B cell (primary cell): ENCODE results near the gene FIGNL2. TPM values are rescaled to one million over a fixed set of nuclear protein-coding genes. Genes with fewer than 3 reads are reported as not detected.

Experiments used
- ATAC-seq: fragments of 200-7000 bp; cut with Tn5 transposase; one replicate; pipeline ENCODE4 v1.10.0; 2021; ENCODE audit warnings: low read depth, mild to moderate bottlenecking, moderate number of reproducible peaks, moderate library complexity
- CTCF ChIA-PET: fragments of 350-600 bp; sonication (Branson Sonifier 250); formaldehyde crosslinking; loops from one replicate; lab custom pipeline; 2021; ENCODE audit warnings: antibody characterized with exemption, inconsistent platforms; lab: Charles Lee
- POLR2A ChIA-PET: fragments of 350-600 bp; sonication (Branson Sonifier 250); formaldehyde crosslinking; loops from one replicate; lab custom pipeline; 2021; ENCODE audit warnings: antibody characterized with exemption; lab: Charles Lee
- DNase-seq: peaks from one replicate; pipeline ENCODE4 v3.0.0; 2013
- H2AFZ ChIP-seq: 2 replicates; pipeline ENCODE4 v1.6.1; 2012; ENCODE audit warnings: mild to moderate bottlenecking, low read depth, low read length; ENCODE audit not compliant: insufficient read depth, poor library complexity, severe bottlenecking
- H3K27ac ChIP-seq, 2 donors: 1 replicate in 1 of 2; 2 replicates in 1 of 2; pipeline ENCODE4 v1.5.1; 2012 to 2013; ENCODE audit warnings: low read length in 2 of 2, mild to moderate bottlenecking in 2 of 2, moderate library complexity in 1 of 2
- H3K27me3 ChIP-seq, 4 experiments: fragments of 200-600 bp in 1 of 4; sonication (generic) in 1 of 4; replicated peaks in 1 of 4; 1 replicate in 2 of 4; 2 replicates in 2 of 4; pipeline versions ENCODE4 v1.6.1 to v1.7.0; 2013 to 2016; ENCODE audit warnings: low read length in 3 of 4, mild to moderate bottlenecking in 2 of 4, mixed read lengths in 1 of 4, moderate library complexity in 1 of 4; ENCODE audit not compliant: insufficient read depth in 4 of 4, control insufficient read depth in 3 of 4; ENCODE audit errors: control extremely low read depth in 1 of 4
- H3K36me3 ChIP-seq, 2 experiments: replicated peaks in 1 of 2; 1 replicate in 1 of 2; 2 replicates in 1 of 2; pipeline versions ENCODE4 v1.6.1 to v1.7.1; 2013; ENCODE audit warnings: low read length in 1 of 2; ENCODE audit not compliant: insufficient read depth in 2 of 2, control insufficient read depth in 1 of 2; ENCODE audit errors: control extremely low read depth in 1 of 2, extremely low read depth in 1 of 2
- H3K4me1 ChIP-seq, 2 donors: fragments of 200-600 bp in 1 of 2; sonication (generic) in 1 of 2; 1 replicate in 1 of 2; 2 replicates in 1 of 2; pipeline versions ENCODE4 v1.5.1 to v1.6.1; 2013 to 2017; ENCODE audit warnings: low read length in 2 of 2; ENCODE audit not compliant: control insufficient read depth in 2 of 2, insufficient read depth in 2 of 2
- H3K4me2 ChIP-seq: replicated peaks from 2 replicates; pipeline ENCODE3; 2012; ENCODE audit warnings: mild to moderate bottlenecking, low read depth, low read length; ENCODE audit not compliant: poor library complexity, severe bottlenecking
- H3K4me3 ChIP-seq, 5 experiments: fragments of 200-600 bp in 1 of 5; sonication (generic) in 1 of 5; 1 replicate in 3 of 5; 2 replicates in 2 of 5; pipeline versions ENCODE4 v1.5.1 to v1.7.0; 2011 to 2016; ENCODE audit warnings: low read length in 4 of 5, mild to moderate bottlenecking in 4 of 5, low read depth in 2 of 5, control low read depth in 1 of 5, moderate library complexity in 1 of 5; ENCODE audit not compliant: insufficient read depth in 1 of 5; ENCODE audit errors: control extremely low read depth in 1 of 5, extremely low read depth in 1 of 5
- H3K79me2 ChIP-seq: fragments of 200-600 bp; sonication (generic); one replicate; pipeline ENCODE4 v1.6.0; 2016; ENCODE audit warnings: low read length; ENCODE audit not compliant: control insufficient read depth, insufficient read depth
- H3K9ac ChIP-seq: fragments of 200-600 bp; sonication (generic); 2 replicates; pipeline ENCODE4 v1.6.1; 2017; ENCODE audit warnings: mild to moderate bottlenecking, low read length, moderate library complexity
- H3K9me3 ChIP-seq, 3 donors: one replicate each; pipeline versions ENCODE4 v1.6.1 to v1.7.1; 2013; ENCODE audit warnings: low read length in 2 of 3; ENCODE audit not compliant: control insufficient read depth in 2 of 3, insufficient read depth in 1 of 3; ENCODE audit errors: control extremely low read depth in 1 of 3
- H4K20me1 ChIP-seq: 2 replicates; pipeline ENCODE4 v1.6.0; 2012; ENCODE audit warnings: mild to moderate bottlenecking, low read length; ENCODE audit not compliant: insufficient read depth, control insufficient read depth, poor library complexity, severe bottlenecking
- H3K27ac Mint-ChIP-seq: one replicate; pipeline ENCODE4 v1.8.0; 2021; ENCODE audit warnings: mixed read lengths
- H3K27me3 Mint-ChIP-seq: one replicate; pipeline ENCODE4 v1.8.0; 2021; ENCODE audit warnings: mixed read lengths
- H3K4me1 Mint-ChIP-seq: one replicate; pipeline ENCODE4 v1.8.0; 2021; ENCODE audit warnings: mixed read lengths
- H3K4me3 Mint-ChIP-seq: one replicate; pipeline ENCODE4 v1.8.0; 2021; ENCODE audit warnings: mixed read lengths
- H3K9me3 Mint-ChIP-seq: one replicate; pipeline ENCODE4 v1.8.0; 2022; ENCODE audit warnings: mixed read lengths; ENCODE audit not compliant: insufficient read depth
- CTCF ChIP-seq: fragments of 200-600 bp; IDR thresholded peaks from one replicate; pipeline ENCODE4 v1.8.0; 2022; ENCODE audit warnings: antibody characterized with exemption, mild to moderate bottlenecking
- EZH2 ChIP-seq: IDR thresholded peaks from 2 replicates; pipeline ENCODE4 v1.6.1; 2012; ENCODE audit warnings: borderline replicate concordance, low read depth, mild to moderate bottlenecking, moderate library complexity, low read length; ENCODE audit not compliant: insufficient read depth, poor library complexity, severe bottlenecking
- WGBS: methylation state at CpG from one replicate; pipeline ENCODE4 v1.1.5; 2013; ENCODE audit warnings: missing lambda C conversion rate; ENCODE audit not compliant: insufficient coverage; 5-methylcytosine and 5-hydroxymethylcytosine counted together
- intact Hi-C: fragments of 100-400 bp; cut with micrococcal nuclease; formaldehyde crosslinking; loops from one replicate; pipeline ENCODE4 v1.10.0; 2022
- polyA plus RNA-seq: library from polyadenylated mRNA; depleted of rRNA; stranded (reverse); fragments of >200 nt; gene quantifications from 2 replicates; pipeline ENCODE4 v1.2.3, GENCODE V29; 2012
- total RNA-seq, 2 donors: library from RNA; stranded (reverse); fragments of 120-200 nt in 1 of 2; gene quantifications; 1 replicate in 1 of 2; 2 replicates in 1 of 2; pipeline versions ENCODE4 v1.2.3 to v1.2.4, GENCODE V29; 2013 to 2022

Gene FIGNL2
- total and polyA plus RNA-seq, 2 donors (not counting 1 experiment from before 2014, with no cell fraction given): 0.16 to 0.79 TPM

- DNase-seq: no peak
- intact Hi-C loops: no loop called here
- no peak overlapping the region for H3K27ac ChIP-seq
- WGBS: 90% methylated on average over 3 of the region's 8 CpGs
- Mint-ChIP-seq H3K27me3 (peaks cover 65% of the 10 kb centered on the region), H3K4me1 (peaks cover 30% of the 10 kb centered on the region), H3K4me3 (no peak overlapping the region), H3K9me3 (no peaks in the 10 kb centered on the region), H3K27ac (no peak overlapping the region)
- no peaks in the 10 kb centered on the region for H3K36me3 ChIP-seq
- peaks cover 33 to 50% of the 10 kb centered on the region in 2 donors for H3K4me1 ChIP-seq
- CTCF ChIA-PET: interaction anchor here (0.6 to 1.2 kb wide), 2 partner anchors 46 to 271 kb away, joined by 3 read pairs; no protein-coding TSS in a partner anchor
- POLR2A ChIA-PET: no interaction called here
- H4K20me1 ChIP-seq: no peaks in the 10 kb centered on the region
- no peaks in the 10 kb centered on the region for H3K79me2 ChIP-seq
- peaks cover 0 to 87% (median 45%) of the 10 kb centered on the region in 4 experiments for H3K27me3 ChIP-seq
- TF ChIP-seq EZH2 (no peak), CTCF (no peak)
- no peak for ATAC-seq
- H2AFZ ChIP-seq: no peak overlapping the region
- H3K4me2 ChIP-seq: no peak overlapping the region
- H3K4me3 ChIP-seq: no peak overlapping the region
- H3K9ac ChIP-seq: no peak overlapping the region
- H3K9me3 ChIP-seq: peaks cover 0 to 11% (median 0%) of the 10 kb centered on the region in 3 donors
These were observed 18.2 kb upstream of the FIGNL2 start for GRCh38 chr12:51866762-51867161.

- H3K79me2 ChIP-seq: no peaks in the 10 kb centered on the region
- no peaks in the 10 kb centered on the region for H3K9me3 Mint-ChIP-seq
- no peak overlapping the region for H3K9ac ChIP-seq
- no peak overlapping the region for H3K27ac ChIP-seq
- ChIA-PET POLR2A (no interaction called here), CTCF (interaction anchor here (1.2 kb wide), 1 partner anchor 46 kb away, joined by 3 read pairs; no protein-coding TSS in a partner anchor)
- H3K4me1 ChIP-seq: peaks cover 33 to 50% of the 10 kb centered on the region in 2 donors
- DNase-seq (no peak), ATAC-seq (no peak)
- H3K4me2 ChIP-seq: no peak overlapping the region
- no peak overlapping the region for H2AFZ ChIP-seq
- H3K4me1 Mint-ChIP-seq: peaks cover 30% of the 10 kb centered on the region
- no peaks in the 10 kb centered on the region for H3K36me3 ChIP-seq
- H3K27me3 ChIP-seq: peaks cover 0 to 84% (median 47%) of the 10 kb centered on the region in 4 experiments
- no peak overlapping the region for H3K4me3 ChIP-seq
- no peak overlapping the region for H3K4me3 Mint-ChIP-seq
- intact Hi-C loops: no loop called here
- no peaks in the 10 kb centered on the region for H4K20me1 ChIP-seq
- TF ChIP-seq CTCF (no peak), EZH2 (no peak)
- peaks cover 0 to 11% (median 0%) of the 10 kb centered on the region in 3 donors for H3K9me3 ChIP-seq
- no peak overlapping the region for H3K27ac Mint-ChIP-seq
- H3K27me3 Mint-ChIP-seq: peaks cover 69% of the 10 kb centered on the region
- WGBS: 100% methylated on average over 1 of the region's 4 CpGs
These were observed 17.8 kb upstream of the FIGNL2 start for GRCh38 chr12:51866324-51866723.
